K562 (cell line): Measurements from ENCODE around the gene POLR1B. TPM values are rescaled to one million over a fixed set of nuclear protein-coding genes. Genes with fewer than 3 reads are reported as not detected.

Experiments
- C11orf30 ChIP-seq: fragments of 450-650 bp; IDR thresholded peaks from 2 replicates; pipeline ENCODE4 v1.6.1; 2016; ENCODE audit warnings: low read depth, mild to moderate bottlenecking
- CHD7 ChIP-seq: fragments of 200-600 bp; sonication (generic); IDR thresholded peaks from one replicate; pipeline ENCODE4 v1.6.1; 2012; ENCODE audit warnings: mild to moderate bottlenecking, low read depth, low read length, inconsistent platforms
- EHMT2 ChIP-seq: fragments of 450-650 bp; IDR thresholded peaks from 2 replicates; pipeline ENCODE4 v1.6.1; 2018; ENCODE audit warnings: antibody characterized with exemption
- FOXJ2 ChIP-seq: fragments of 200-800 bp; sonication (Bioruptor generic); IDR thresholded peaks from 2 replicates; pipeline ENCODE4 v1.6.1; 2016; ENCODE audit warnings: missing genetic modification characterization, missing compliant biosample characterization
- FOXK2 ChIP-seq, 2 experiments: fragments of 450-650 bp; IDR thresholded peaks in 1 of 2; conservative IDR thresholded peaks in 1 of 2; 2 replicates each; pipeline ENCODE4 v1.6.1; 2016; ENCODE audit warnings: low read depth in 2 of 2, mild to moderate bottlenecking in 1 of 2
- HDAC2 ChIP-seq: fragments of 450-650 bp; IDR thresholded peaks from 2 replicates; pipeline ENCODE4 v1.6.1; 2016; ENCODE audit warnings: mild to moderate bottlenecking
- MBD2 ChIP-seq: sonication (generic); IDR thresholded peaks from 2 replicates; pipeline ENCODE4 v1.6.1; 2016; ENCODE audit warnings: low read depth, borderline replicate concordance
- NFIX ChIP-seq: fragments of 250-450 bp; sonication (Bioruptor Pico); IDR thresholded peaks from 2 replicates; pipeline ENCODE4 v1.4.0; 2020; ENCODE audit warnings: low read depth, mild to moderate bottlenecking, moderate library complexity
- NR2C1 ChIP-seq, 2 experiments: fragments of 450-650 bp; IDR thresholded peaks; 2 replicates each; pipeline ENCODE4 v1.6.1; 2017; ENCODE audit warnings: mild to moderate bottlenecking in 2 of 2, antibody characterized with exemption in 1 of 2, inconsistent platforms in 1 of 2, missing compliant biosample characterization in 1 of 2, missing genetic modification characterization in 1 of 2
- ZC3H8 ChIP-seq: fragments of 450-650 bp; IDR thresholded peaks from 2 replicates; pipeline ENCODE4 v1.6.1; 2017
- ZNF197 ChIP-seq: fragments of 200-800 bp; sonication (Bioruptor generic); IDR thresholded peaks from 2 replicates; pipeline ENCODE4 v1.6.1; 2016; ENCODE audit warnings: low read depth, missing genetic modification characterization, missing compliant biosample characterization
- ZNF592 ChIP-seq: fragments of 450-650 bp; IDR thresholded peaks from 2 replicates; pipeline ENCODE4 v1.6.1; 2017; ENCODE audit warnings: antibody characterized with exemption, mild to moderate bottlenecking
- ZSCAN29 ChIP-seq: fragments of 450-650 bp; IDR thresholded peaks from 2 replicates; pipeline ENCODE4 v1.6.1; 2017
- polyA plus RNA-seq, 8 experiments: library from polyadenylated mRNA; depleted of rRNA in 4 of 8; stranded (reverse) in 5 of 8; unstranded in 3 of 8; fragments of >200 nt; fragmentation: Nextera tagmentation in 2 of 8; fragmentation: Illumina TruSeq in 1 of 8; extraction: Ambion mirVana in 2 of 8; extraction: Trizol in 1 of 8; gene quantifications; 2 replicates each; pipeline versions ENCODE4 v1.2.1 to v1.2.3, GENCODE V29; 2011 to 2014; ENCODE audit warnings: inconsistent platforms in 1 of 8, missing spikeins in 1 of 8
- total RNA-seq, 7 experiments: library from RNA; depleted of rRNA in 6 of 7; stranded (reverse); fragments of >200 nt in 6 of 7; fragmentation: Illumina TruSeq in 2 of 7; extraction: Trizol in 2 of 7; gene quantifications; 2 replicates each; pipeline versions ENCODE4 v1.2.1 to v1.2.3, GENCODE V29; 2011 to 2021; ENCODE audit warnings: low replicate concordance in 1 of 7

POLR1B gene
- total and polyA plus RNA-seq, 9 of the 15 experiments (the other 6 are each of a cell fraction or from before 2014, with no cell fraction given) = 19.8 to 55.1 (median 40.2) TPM

- TF ChIP-seq CHD7 (no peak), HDAC2 (no peak), EHMT2 (no peak), NFIX (no peak), ZNF592 (no peak), ZNF197 (no peak), MBD2 (no peak), FOXJ2 (tag) (no peak), ZC3H8 (no peak), ZSCAN29 (no peak), NR2C1 (IDR thresholded peaks at IDR 0.05) (no peak), NR2C1 (tag; IDR thresholded peaks at IDR 0.05) (0 out of 2 replicates have a peak, but pooled peaks have one; percentile 24), C11orf30 (peak; percentile 18; the same call in 1 of the 2 replicates), FOXK2 (conservative IDR thresholded peaks at IDR 0.05 in 1 of 2, IDR thresholded peaks at IDR 0.05 in 1 of 2; ENCODE audit: low read depth in 2 of 2) (no peak)
Measured at GRCh38 chr2:112607680-112608438, 65.6 kb downstream of the POLR1B start (continued).
